GM12878 (cell line): Measurements from ENCODE around the gene TRIM46.
"Not testable (repeated sequence)": the region's sequence is repeated elsewhere in the genome, so short reads cannot be mapped to it uniquely, and the experiment has no call there.

Experiments used
- BRCA1 ChIP-seq: IDR thresholded peaks from 2 replicates; pipeline ENCODE4 v1.6.1; 2011; ENCODE audit warnings: low read depth, low read length, improper control_type of control experiment
- EGR1 ChIP-seq, 2 experiments: IDR thresholded peaks; 1 replicate in 1 of 2; 2 replicates in 1 of 2; pipeline ENCODE4 v1.6.1; 2011 to 2012; ENCODE audit warnings: low read depth in 2 of 2, low read length in 2 of 2, borderline replicate concordance in 1 of 2, mild to moderate bottlenecking in 1 of 2, moderate library complexity in 1 of 2
- JUND ChIP-seq: IDR thresholded peaks from 2 replicates; pipeline ENCODE4 v1.6.1; 2012; ENCODE audit warnings: low read depth, mild to moderate bottlenecking, low read length, improper control_type of control experiment, moderate library complexity
- NFXL1 ChIP-seq: fragments of 450-650 bp; IDR thresholded peaks from 2 replicates; pipeline ENCODE4 v1.6.1; 2017; ENCODE audit warnings: antibody characterized with exemption, mild to moderate bottlenecking, borderline replicate concordance
- POLR2A ChIP-seq: IDR thresholded peaks from 2 replicates; pipeline ENCODE4 v1.6.1; 2011; ENCODE audit warnings: low read depth, mild to moderate bottlenecking, low read length
- RAD21 ChIP-seq: IDR thresholded peaks from 2 replicates; pipeline ENCODE4 v1.6.1; 2011; ENCODE audit warnings: mild to moderate bottlenecking, low read depth, low read length, moderate library complexity; ENCODE audit not compliant: insufficient read depth
- SMARCA5 ChIP-seq: fragments of 450-650 bp; IDR thresholded peaks from 2 replicates; pipeline ENCODE4 v1.6.1; 2017; ENCODE audit warnings: mild to moderate bottlenecking
- SMC3 ChIP-seq: IDR thresholded peaks from 2 replicates; pipeline ENCODE4 v1.6.1; 2011; ENCODE audit warnings: low read length, improper control_type of control experiment, borderline replicate concordance
- TCF12 ChIP-seq: IDR thresholded peaks from 2 replicates; pipeline ENCODE4 v1.6.1; 2011; ENCODE audit warnings: low read depth, mild to moderate bottlenecking, low read length
- YY1 ChIP-seq: IDR thresholded peaks from 2 replicates; pipeline ENCODE4 v1.6.1; 2011; ENCODE audit warnings: low read depth, mild to moderate bottlenecking, low read length
- ZNF217 ChIP-seq: fragments of 450-650 bp; IDR thresholded peaks from 2 replicates; pipeline ENCODE4 v1.6.1; 2017; ENCODE audit warnings: antibody characterized with exemption, mild to moderate bottlenecking
- TF ChIP-seq, protein P1 (sequence below): fragments of 450-650 bp; formaldehyde crosslinking; IDR thresholded peaks from 2 replicates; pipeline ENCODE4 v1.4.0; 2020; ENCODE audit warnings: mild to moderate bottlenecking, moderate library complexity
- TF ChIP-seq, protein P2 (sequence below), 3 experiments: IDR thresholded peaks in 2 of 3; conservative IDR thresholded peaks in 1 of 3; 2 replicates each; pipeline ENCODE4 v1.5.1; 2011; ENCODE audit warnings: low read depth in 3 of 3, low read length in 3 of 3, mild to moderate bottlenecking in 3 of 3, control low read depth in 2 of 3, moderate library complexity in 2 of 3, inconsistent platforms in 1 of 3, mixed read lengths in 1 of 3; ENCODE audit not compliant: control insufficient read depth in 2 of 3, insufficient read depth in 1 of 3; ENCODE audit errors: extremely low read depth in 1 of 3

DNA sequence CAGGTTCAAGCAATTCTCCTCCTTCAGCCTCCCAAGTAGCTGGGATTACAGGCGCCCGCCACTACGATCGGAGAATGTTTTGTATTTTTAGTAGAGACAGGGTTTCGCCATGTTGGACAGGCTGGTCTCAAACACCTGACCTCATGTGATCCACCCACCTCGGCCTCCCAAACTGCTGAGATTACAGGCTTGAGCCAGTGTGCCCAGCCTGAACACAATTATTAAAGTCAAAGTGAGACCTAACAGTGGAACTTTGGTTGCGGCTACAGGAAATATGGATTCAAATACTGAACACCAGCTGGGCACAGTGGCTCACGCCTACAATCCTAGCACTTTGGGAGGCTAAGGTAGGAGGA, 51.7 kb downstream of the TRIM46 start:
- not testable (repeated sequence) for TF ChIP-seq YY1; POLR2A; ZNF217; TCF12; SMC3; JUND; SMARCA5; BRCA1; EGR1 (IDR thresholded peaks at IDR 0.05; ENCODE audit: borderline replicate concordance in 1 of 2, low read depth in 2 of 2, low read length in 2 of 2); RAD21; NFXL1
- TF ChIP-seq, protein P1, sequence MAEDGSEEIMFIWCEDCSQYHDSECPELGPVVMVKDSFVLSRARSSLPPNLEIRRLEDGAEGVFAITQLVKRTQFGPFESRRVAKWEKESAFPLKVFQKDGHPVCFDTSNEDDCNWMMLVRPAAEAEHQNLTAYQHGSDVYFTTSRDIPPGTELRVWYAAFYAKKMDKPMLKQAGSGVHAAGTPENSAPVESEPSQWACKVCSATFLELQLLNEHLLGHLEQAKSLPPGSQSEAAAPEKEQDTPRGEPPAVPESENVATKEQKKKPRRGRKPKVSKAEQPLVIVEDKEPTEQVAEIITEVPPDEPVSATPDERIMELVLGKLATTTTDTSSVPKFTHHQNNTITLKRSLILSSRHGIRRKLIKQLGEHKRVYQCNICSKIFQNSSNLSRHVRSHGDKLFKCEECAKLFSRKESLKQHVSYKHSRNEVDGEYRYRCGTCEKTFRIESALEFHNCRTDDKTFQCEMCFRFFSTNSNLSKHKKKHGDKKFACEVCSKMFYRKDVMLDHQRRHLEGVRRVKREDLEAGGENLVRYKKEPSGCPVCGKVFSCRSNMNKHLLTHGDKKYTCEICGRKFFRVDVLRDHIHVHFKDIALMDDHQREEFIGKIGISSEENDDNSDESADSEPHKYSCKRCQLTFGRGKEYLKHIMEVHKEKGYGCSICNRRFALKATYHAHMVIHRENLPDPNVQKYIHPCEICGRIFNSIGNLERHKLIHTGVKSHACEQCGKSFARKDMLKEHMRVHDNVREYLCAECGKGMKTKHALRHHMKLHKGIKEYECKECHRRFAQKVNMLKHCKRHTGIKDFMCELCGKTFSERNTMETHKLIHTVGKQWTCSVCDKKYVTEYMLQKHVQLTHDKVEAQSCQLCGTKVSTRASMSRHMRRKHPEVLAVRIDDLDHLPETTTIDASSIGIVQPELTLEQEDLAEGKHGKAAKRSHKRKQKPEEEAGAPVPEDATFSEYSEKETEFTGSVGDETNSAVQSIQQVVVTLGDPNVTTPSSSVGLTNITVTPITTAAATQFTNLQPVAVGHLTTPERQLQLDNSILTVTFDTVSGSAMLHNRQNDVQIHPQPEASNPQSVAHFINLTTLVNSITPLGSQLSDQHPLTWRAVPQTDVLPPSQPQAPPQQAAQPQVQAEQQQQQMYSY (CRISPR knock-in tag), result not testable (repeated sequence)
- TF ChIP-seq, protein P2, sequence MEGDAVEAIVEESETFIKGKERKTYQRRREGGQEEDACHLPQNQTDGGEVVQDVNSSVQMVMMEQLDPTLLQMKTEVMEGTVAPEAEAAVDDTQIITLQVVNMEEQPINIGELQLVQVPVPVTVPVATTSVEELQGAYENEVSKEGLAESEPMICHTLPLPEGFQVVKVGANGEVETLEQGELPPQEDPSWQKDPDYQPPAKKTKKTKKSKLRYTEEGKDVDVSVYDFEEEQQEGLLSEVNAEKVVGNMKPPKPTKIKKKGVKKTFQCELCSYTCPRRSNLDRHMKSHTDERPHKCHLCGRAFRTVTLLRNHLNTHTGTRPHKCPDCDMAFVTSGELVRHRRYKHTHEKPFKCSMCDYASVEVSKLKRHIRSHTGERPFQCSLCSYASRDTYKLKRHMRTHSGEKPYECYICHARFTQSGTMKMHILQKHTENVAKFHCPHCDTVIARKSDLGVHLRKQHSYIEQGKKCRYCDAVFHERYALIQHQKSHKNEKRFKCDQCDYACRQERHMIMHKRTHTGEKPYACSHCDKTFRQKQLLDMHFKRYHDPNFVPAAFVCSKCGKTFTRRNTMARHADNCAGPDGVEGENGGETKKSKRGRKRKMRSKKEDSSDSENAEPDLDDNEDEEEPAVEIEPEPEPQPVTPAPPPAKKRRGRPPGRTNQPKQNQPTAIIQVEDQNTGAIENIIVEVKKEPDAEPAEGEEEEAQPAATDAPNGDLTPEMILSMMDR (IDR thresholded peaks at IDR 0.05 in 2 of 3, conservative IDR thresholded peaks at IDR 0.05 in 1 of 3; ENCODE audit: control insufficient read depth in 2 of 3, extremely low read depth in 1 of 3, insufficient read depth in 1 of 3, low read depth in 3 of 3, low read length in 3 of 3), result not testable (repeated sequence)
